Stomach smooth muscle (tissue), 2 donors: Measurements from ENCODE around the gene GRPEL1.
"Not testable (repeated sequence)": the region's sequence is repeated elsewhere in the genome, so short reads cannot be mapped to it uniquely, and the experiment has no call there.

Experiments
- H3K27ac ChIP-seq: one replicate; pipeline ENCODE4 v1.7.0; 2013; ENCODE audit warnings: mild to moderate bottlenecking, low read length, inconsistent platforms
- H3K27me3 ChIP-seq, 2 donors: one replicate each; pipeline ENCODE4 v1.7.0; 2013; ENCODE audit warnings: low read length in 2 of 2; ENCODE audit not compliant: insufficient read depth in 2 of 2, control insufficient read depth in 1 of 2
- H3K36me3 ChIP-seq, 2 donors: one replicate each; pipeline ENCODE4 v1.7.0; 2013; ENCODE audit warnings: low read length in 2 of 2; ENCODE audit not compliant: control insufficient read depth in 2 of 2, insufficient read depth in 2 of 2
- H3K4me1 ChIP-seq: one replicate; pipeline ENCODE4 v1.7.0; 2013; ENCODE audit warnings: low read length; ENCODE audit not compliant: control insufficient read depth, insufficient read depth
- H3K4me3 ChIP-seq, 2 donors: one replicate each; pipeline ENCODE4 v1.7.0; 2013; ENCODE audit warnings: low read length in 2 of 2
- H3K9ac ChIP-seq, 2 donors: one replicate each; pipeline ENCODE4 v1.7.0; 2013; ENCODE audit warnings: low read length in 2 of 2, mild to moderate bottlenecking in 1 of 2
- H3K9me3 ChIP-seq, 2 donors: one replicate each; pipeline ENCODE4 v1.7.0; 2013; ENCODE audit warnings: low read length in 2 of 2; ENCODE audit not compliant: control insufficient read depth in 2 of 2
- donor health status: healthy.
- donor health status: Pancreatic carcinoma.

The GRPEL1 gene

GRCh38 chr4:7105276-7105675, 37.4 kb upstream of the GRPEL1 start:
- H3K9ac ChIP-seq = no peak overlapping the region
- H3K27me3 ChIP-seq = no peaks in the 10 kb centered on the region
- no peak overlapping the region for H3K4me3 ChIP-seq
- H3K36me3 ChIP-seq = no peaks in the 10 kb centered on the region
- no peak overlapping the region for H3K27ac ChIP-seq
- H3K4me1 ChIP-seq = peaks cover 24% of the 10 kb centered on the region
- no peaks in the 10 kb centered on the region for H3K9me3 ChIP-seq

GRCh38 chr4:7104366-7105031, 36.6 kb upstream of the GRPEL1 start:
- Histone ChIP-seq H3K9ac (no peak overlapping the region), H3K36me3 (no peaks in the 10 kb centered on the region), H3K9me3 (no peaks in the 10 kb centered on the region), H3K27me3 (no peaks in the 10 kb centered on the region), H3K4me3 (no peak overlapping the region), H3K27ac (no peak overlapping the region), H3K4me1 (peaks cover 24% of the 10 kb centered on the region)

GRCh38 chr4:7103607-7104365, 35.9 kb upstream of the GRPEL1 start:
- Histone ChIP-seq H3K9me3 (no peaks in the 10 kb centered on the region), H3K4me3 (peak overlapping the region; percentile 76 to 78), H3K27ac (peak overlapping the region; percentile 24), H3K27me3 (no peaks in the 10 kb centered on the region), H3K9ac (peak overlapping the region in 1 of 2 donors; percentile 42), H3K4me1 (peaks cover 24% of the 10 kb centered on the region), H3K36me3 (no peaks in the 10 kb centered on the region)

GRCh38 chr4:7103031-7103606, 35.3 kb upstream of the GRPEL1 start:
- peak overlapping the region; percentile 24 for H3K27ac ChIP-seq
- peaks cover 24% of the 10 kb centered on the region for H3K4me1 ChIP-seq
- peak overlapping the region; percentile 62 to 71 for H3K9ac ChIP-seq
- peak overlapping the region; percentile 76 to 78 for H3K4me3 ChIP-seq
- no peaks in the 10 kb centered on the region for H3K27me3 ChIP-seq
- H3K36me3 ChIP-seq = no peaks in the 10 kb centered on the region
- H3K9me3 ChIP-seq = no peaks in the 10 kb centered on the region

GRCh38 chr4:7102516-7102909, 34.6 kb upstream of the GRPEL1 start:
- peak overlapping the region; percentile 24 for H3K27ac ChIP-seq
- H3K36me3 ChIP-seq = not testable (repeated sequence)

GRCh38 chr4:7101692-7102515, 34.0 kb upstream of the GRPEL1 start:
- Histone ChIP-seq H3K36me3 (no peaks in the 10 kb centered on the region), H3K4me1 (peaks cover 24% of the 10 kb centered on the region), H3K27ac (no peak overlapping the region), H3K4me3 (peak overlapping the region; percentile 63 to 76), H3K9me3 (no peaks in the 10 kb centered on the region), H3K9ac (no peak overlapping the region), H3K27me3 (no peaks in the 10 kb centered on the region)

More at GRCh38 chr4:7102516-7102909, 34.6 kb upstream of the GRPEL1 start:
- Histone ChIP-seq H3K4me1 (peaks cover 24% of the 10 kb centered on the region), H3K9ac (peak overlapping the region; percentile 62 to 71), H3K4me3 (peak overlapping the region; percentile 76 to 78)
- not testable (repeated sequence) for H3K27me3 ChIP-seq, H3K9me3 ChIP-seq

- no peaks in the 10 kb centered on the region for H3K4me1 ChIP-seq
- H3K27me3 ChIP-seq = no peaks in the 10 kb centered on the region
- no peaks in the 10 kb centered on the region for H3K9me3 ChIP-seq
- no peaks in the 10 kb centered on the region for H3K36me3 ChIP-seq
- H3K9ac ChIP-seq = no peak overlapping the region
- H3K4me3 ChIP-seq = no peak overlapping the region
- H3K27ac ChIP-seq = no peak overlapping the region
These were observed 28.4 kb upstream of the GRPEL1 start for GRCh38 chr4:7096236-7096635.

GRCh38 chr4:7095611-7096155, 27.8 kb upstream of the GRPEL1 start:
- H3K4me3 ChIP-seq = no peak overlapping the region
- H3K36me3 ChIP-seq = no peaks in the 10 kb centered on the region
- no peaks in the 10 kb centered on the region for H3K4me1 ChIP-seq
- H3K9me3 ChIP-seq = no peaks in the 10 kb centered on the region
- no peaks in the 10 kb centered on the region for H3K27me3 ChIP-seq
- H3K9ac ChIP-seq = no peak overlapping the region
- no peak overlapping the region for H3K27ac ChIP-seq

GRCh38 chr4:7094916-7095315, 27.1 kb upstream of the GRPEL1 start:
- Histone ChIP-seq H3K36me3 (no peaks in the 10 kb centered on the region), H3K9me3 (no peaks in the 10 kb centered on the region), H3K27ac (no peak overlapping the region), H3K4me3 (no peak overlapping the region), H3K9ac (no peak overlapping the region), H3K4me1 (peaks cover 2% of the 10 kb centered on the region), H3K27me3 (no peaks in the 10 kb centered on the region)

- Histone ChIP-seq H3K9me3 (no peaks in the 10 kb centered on the region), H3K27ac (no peak overlapping the region)
These were observed 24.2 kb upstream of the GRPEL1 start for GRCh38 chr4:7092026-7092425.

More at GRCh38 chr4:7092026-7092425, 24.2 kb upstream of the GRPEL1 start:
- peaks cover 9% of the 10 kb centered on the region for H3K4me1 ChIP-seq
- no peak overlapping the region for H3K4me3 ChIP-seq
- H3K9ac ChIP-seq = no peak overlapping the region
- no peaks in the 10 kb centered on the region for H3K27me3 ChIP-seq
- H3K36me3 ChIP-seq = no peaks in the 10 kb centered on the region
